ENCODE measurements around the gene COL6A2.
A peak's percentile ranks its signal among the peaks of the same experiment; 100 is the strongest.
"Not testable (repeated sequence)": the region's sequence is repeated elsewhere in the genome, so short reads cannot be mapped to it uniquely, and the experiment has no call there.

The COL6A2 gene

GRCh38 chr21:46057710-46058241 is 40.1 kb upstream of the COL6A2 start:
- peaks cover 3 to 11% of the 10 kb centered on the region in 2 donors for H3K9me3 Mint-ChIP-seq
- ATAC-seq (no peak), DNase-seq (peak in 1 of 2 donors; percentile 8)
- peak overlapping the region; percentile 87 to 91 for H3K27ac Mint-ChIP-seq
- H3K4me3 Mint-ChIP-seq: peak overlapping the region; percentile 60 to 86
- peaks cover 85% of the 10 kb centered on the region for H3K4me1 Mint-ChIP-seq
- no peaks in the 10 kb centered on the region for H3K27me3 Mint-ChIP-seq

GRCh38 chr21:46058431-46059145 is 39.3 kb upstream of the COL6A2 start:
- Mint-ChIP-seq H3K27ac (peak overlapping the region; percentile 75 to 81), H3K27me3 (no peaks in the 10 kb centered on the region), H3K9me3 (peaks cover 3 to 11% of the 10 kb centered on the region in 2 donors), H3K4me1 (peaks cover 78% of the 10 kb centered on the region), H3K4me3 (peak overlapping the region; percentile 60 to 86)
- peak in 1 of 2 donors; percentile 7 for DNase-seq
- ATAC-seq: no peak

- Mint-ChIP-seq H3K4me1 (peaks cover 73% of the 10 kb centered on the region), H3K9me3 (peaks cover 3 to 11% of the 10 kb centered on the region in 2 donors), H3K27ac (no peak overlapping the region), H3K27me3 (no peaks in the 10 kb centered on the region), H3K4me3 (peak overlapping the region in 1 of 2 donors; percentile 38)
- no peak for ATAC-seq
- no peak for DNase-seq
Measured at GRCh38 chr21:46059195-46059594, 38.7 kb upstream of the COL6A2 start.

- not testable (repeated sequence) for ATAC-seq, H3K27me3 Mint-ChIP-seq, DNase-seq
- peak overlapping the region; percentile 27 to 56 for H3K4me3 Mint-ChIP-seq
- peaks cover 3 to 11% of the 10 kb centered on the region in 2 donors for H3K9me3 Mint-ChIP-seq
- peaks cover 75% of the 10 kb centered on the region for H3K4me1 Mint-ChIP-seq
- peak overlapping the region; percentile 67 to 69 for H3K27ac Mint-ChIP-seq
Measured at GRCh38 chr21:46059711-46060455, 38.0 kb upstream of the COL6A2 start.

- Mint-ChIP-seq H3K4me3 (peak overlapping the region; percentile 27 to 56), H3K4me1 (peaks cover 83% of the 10 kb centered on the region), H3K9me3 (peaks cover 3 to 11% of the 10 kb centered on the region in 2 donors), H3K27ac (peak overlapping the region in 1 of 2 donors; percentile 8), H3K27me3 (no peaks in the 10 kb centered on the region)
- ATAC-seq: peak; percentile 64
- peak; percentile 34 to 65 for DNase-seq
Measured at GRCh38 chr21:46060596-46061061, 37.3 kb upstream of the COL6A2 start.

- ATAC-seq (no peak), DNase-seq (no peak)
- H3K27me3 Mint-ChIP-seq: no peaks in the 10 kb centered on the region
- peaks cover 84% of the 10 kb centered on the region for H3K4me1 Mint-ChIP-seq
- peak overlapping the region in 1 of 2 donors; percentile 65 for H3K27ac Mint-ChIP-seq
- H3K9me3 Mint-ChIP-seq: peaks cover 3 to 11% of the 10 kb centered on the region in 2 donors
- peak overlapping the region; percentile 27 to 56 for H3K4me3 Mint-ChIP-seq
Measured at GRCh38 chr21:46061063-46061462, 36.8 kb upstream of the COL6A2 start.

GRCh38 chr21:46061518-46061917 is 36.4 kb upstream of the COL6A2 start:
- Mint-ChIP-seq H3K27ac (no peak overlapping the region), H3K27me3 (no peaks in the 10 kb centered on the region)
- no peak for ATAC-seq

GRCh38 chr21:46061950-46062349 is 36.0 kb upstream of the COL6A2 start:
- Mint-ChIP-seq H3K9me3 (peaks cover 3 to 11% of the 10 kb centered on the region in 2 donors), H3K4me1 (peaks cover 79% of the 10 kb centered on the region), H3K27me3 (no peaks in the 10 kb centered on the region), H3K27ac (peak overlapping the region in 1 of 2 donors; percentile 21), H3K4me3 (peak overlapping the region in 1 of 2 donors; percentile 6)
- ATAC-seq (no peak), DNase-seq (no peak)

More at GRCh38 chr21:46061518-46061917, 36.4 kb upstream of the COL6A2 start:
- Mint-ChIP-seq H3K4me1 (peaks cover 83% of the 10 kb centered on the region), H3K9me3 (peaks cover 3 to 11% of the 10 kb centered on the region in 2 donors), H3K4me3 (peak overlapping the region in 1 of 2 donors; percentile 28)
- no peak for DNase-seq

- Mint-ChIP-seq H3K4me3 (no peak overlapping the region), H3K27ac (no peak overlapping the region), H3K9me3 (peaks cover 3 to 11% of the 10 kb centered on the region in 2 donors), H3K27me3 (no peaks in the 10 kb centered on the region), H3K4me1 (peaks cover 72% of the 10 kb centered on the region)
- no peak for ATAC-seq
- no peak for DNase-seq
Measured at GRCh38 chr21:46062471-46063211, 35.3 kb upstream of the COL6A2 start.

GRCh38 chr21:46063227-46063626 is 34.7 kb upstream of the COL6A2 start:
- H3K4me1 Mint-ChIP-seq: peaks cover 66% of the 10 kb centered on the region

GRCh38 chr21:46063734-46064680 is 33.9 kb upstream of the COL6A2 start:
- Mint-ChIP-seq H3K9me3 (peaks cover 3 to 10% of the 10 kb centered on the region in 2 donors), H3K27me3 (no peaks in the 10 kb centered on the region), H3K4me3 (no peak overlapping the region), H3K4me1 (peaks cover 58% of the 10 kb centered on the region), H3K27ac (peak overlapping the region in 1 of 2 donors; percentile 69)
- ATAC-seq (no peak), DNase-seq (no peak)

More at GRCh38 chr21:46063227-46063626, 34.7 kb upstream of the COL6A2 start:
- DNase-seq (no peak), ATAC-seq (no peak)
- Mint-ChIP-seq H3K9me3 (peaks cover 3 to 12% of the 10 kb centered on the region in 2 donors), H3K27ac (no peak overlapping the region), H3K4me3 (no peak overlapping the region), H3K27me3 (no peaks in the 10 kb centered on the region)

GRCh38 chr21:46064870-46065214 is 33.1 kb upstream of the COL6A2 start:
- no peak for ATAC-seq
- Mint-ChIP-seq H3K9me3 (peaks cover 0 to 6% of the 10 kb centered on the region in 2 donors), H3K4me3 (no peak overlapping the region), H3K27ac (no peak overlapping the region), H3K4me1 (peaks cover 50% of the 10 kb centered on the region), H3K27me3 (no peaks in the 10 kb centered on the region)
- no peak for DNase-seq

- H3K27me3 Mint-ChIP-seq: no peaks in the 10 kb centered on the region
- ATAC-seq (peak; percentile 51), DNase-seq (peak in 1 of 2 donors; percentile 18)
- H3K9me3 Mint-ChIP-seq: peaks cover 0 to 6% of the 10 kb centered on the region in 2 donors
- peak overlapping the region; percentile 75 to 80 for H3K4me3 Mint-ChIP-seq
- peaks cover 45% of the 10 kb centered on the region for H3K4me1 Mint-ChIP-seq
- peak overlapping the region; percentile 16 to 95 for H3K27ac Mint-ChIP-seq
Measured at GRCh38 chr21:46065215-46065913, 32.5 kb upstream of the COL6A2 start.

All from stimulated activated naive CD8-positive, alpha-beta T cell treated with anti-CD3 and anti-CD28 coated beads, Interleukin-15, amount 100 ng/mL, for 72 hours (primary cell).